ENCODE measurements around the gene CRADD. TPM values are rescaled to one million over a fixed set of nuclear protein-coding genes. Genes with fewer than 3 reads are reported as not detected.

CRADD gene
- total RNA-seq, 2 donors from 2014 or later: 56.1 to 94.8 TPM

DNA sequence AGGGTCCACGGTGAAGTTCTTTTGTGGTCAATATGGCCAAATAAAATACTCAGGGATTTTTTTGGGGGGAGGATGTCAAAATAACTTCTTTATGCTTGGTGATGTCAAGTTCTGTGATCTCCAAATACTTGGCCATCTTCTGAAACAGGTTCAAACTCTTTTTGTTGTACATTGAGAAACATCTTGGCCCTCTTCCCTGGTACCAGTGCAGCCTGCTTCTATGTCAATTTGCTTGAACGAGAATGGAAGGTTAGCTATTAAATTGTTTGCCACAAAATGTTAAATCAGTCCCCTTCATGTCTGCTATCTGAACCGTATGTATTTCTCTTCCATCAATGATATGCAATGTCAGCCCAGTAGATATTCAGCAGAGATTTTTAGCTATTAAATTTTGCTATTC, 6.1 kb upstream of the CRADD start:
- Histone ChIP-seq H3K4me1 (no peaks in the 10 kb centered on the region), H3K27ac (no peak overlapping the region), H3K9me3 (peaks cover 0 to 4% of the 10 kb centered on the region in 2 donors), H3K36me3 (no peaks in the 10 kb centered on the region), H3K4me3 (no peak overlapping the region), H3K27me3 (no peaks in the 10 kb centered on the region)
- no peak for DNase-seq (ENCODE audit: low spot score)
- TF ChIP-seq, protein P1, sequence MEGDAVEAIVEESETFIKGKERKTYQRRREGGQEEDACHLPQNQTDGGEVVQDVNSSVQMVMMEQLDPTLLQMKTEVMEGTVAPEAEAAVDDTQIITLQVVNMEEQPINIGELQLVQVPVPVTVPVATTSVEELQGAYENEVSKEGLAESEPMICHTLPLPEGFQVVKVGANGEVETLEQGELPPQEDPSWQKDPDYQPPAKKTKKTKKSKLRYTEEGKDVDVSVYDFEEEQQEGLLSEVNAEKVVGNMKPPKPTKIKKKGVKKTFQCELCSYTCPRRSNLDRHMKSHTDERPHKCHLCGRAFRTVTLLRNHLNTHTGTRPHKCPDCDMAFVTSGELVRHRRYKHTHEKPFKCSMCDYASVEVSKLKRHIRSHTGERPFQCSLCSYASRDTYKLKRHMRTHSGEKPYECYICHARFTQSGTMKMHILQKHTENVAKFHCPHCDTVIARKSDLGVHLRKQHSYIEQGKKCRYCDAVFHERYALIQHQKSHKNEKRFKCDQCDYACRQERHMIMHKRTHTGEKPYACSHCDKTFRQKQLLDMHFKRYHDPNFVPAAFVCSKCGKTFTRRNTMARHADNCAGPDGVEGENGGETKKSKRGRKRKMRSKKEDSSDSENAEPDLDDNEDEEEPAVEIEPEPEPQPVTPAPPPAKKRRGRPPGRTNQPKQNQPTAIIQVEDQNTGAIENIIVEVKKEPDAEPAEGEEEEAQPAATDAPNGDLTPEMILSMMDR (IDR thresholded peaks at IDR 0.05): no peak

DNA sequence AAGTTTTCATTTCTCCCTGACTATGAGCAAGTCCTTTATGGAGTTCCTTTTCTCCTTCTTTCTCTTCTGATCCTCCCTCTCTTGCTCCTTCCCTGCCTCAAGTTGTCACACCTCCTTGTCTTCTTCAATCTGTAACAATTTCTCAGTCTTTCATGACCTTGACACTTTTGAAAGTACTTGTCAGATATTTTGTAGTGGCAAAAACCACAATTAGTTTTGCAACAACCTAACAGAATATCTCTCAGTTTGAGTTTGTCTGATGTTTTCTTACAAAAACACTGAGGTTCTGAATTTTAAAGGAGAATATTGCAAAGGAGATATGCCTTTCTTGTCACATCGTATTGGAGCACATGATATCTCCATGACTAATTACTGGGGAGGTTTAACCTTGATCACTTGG, 4.1 kb upstream of the CRADD start:
- H3K4me3 ChIP-seq: no peak overlapping the region
- no peak overlapping the region for H3K27ac ChIP-seq
- DNase-seq (ENCODE audit: low spot score): no peak
- peaks cover 0 to 11% of the 10 kb centered on the region in 2 donors for H3K4me1 ChIP-seq
- H3K27me3 ChIP-seq: no peaks in the 10 kb centered on the region
- H3K36me3 ChIP-seq: no peaks in the 10 kb centered on the region
- H3K9me3 ChIP-seq: peaks cover 0 to 4% of the 10 kb centered on the region in 2 donors
- TF ChIP-seq, protein P1 (IDR thresholded peaks at IDR 0.05): no peak

DNA sequence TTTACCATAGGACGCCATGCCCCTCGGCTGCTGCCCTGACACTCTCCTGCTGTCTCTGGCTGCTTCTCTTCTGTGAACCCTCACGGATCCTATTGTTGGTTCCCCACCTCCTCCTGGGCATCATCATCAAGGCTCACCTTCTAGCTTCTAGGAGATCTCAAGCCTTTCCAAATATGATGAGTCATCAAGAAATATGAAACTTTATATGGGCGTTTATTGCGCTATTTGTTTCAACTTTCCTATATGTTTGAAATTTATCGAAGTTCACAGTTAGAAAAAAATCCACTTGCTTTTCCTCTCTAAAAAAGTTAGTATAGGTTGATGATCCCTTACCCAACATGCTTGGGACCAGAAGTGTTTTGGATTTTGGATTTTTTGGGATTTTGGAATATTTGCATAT, 2.8 kb upstream of the CRADD start:
- Histone ChIP-seq H3K9me3 (peaks cover 0 to 3% of the 10 kb centered on the region in 2 donors), H3K36me3 (no peaks in the 10 kb centered on the region), H3K4me1 (peaks cover 0 to 24% of the 10 kb centered on the region in 2 donors), H3K27ac (no peak overlapping the region), H3K27me3 (no peaks in the 10 kb centered on the region), H3K4me3 (no peak overlapping the region)
- no peak for DNase-seq (ENCODE audit: low spot score)
- TF ChIP-seq, protein P1 (IDR thresholded peaks at IDR 0.05): no peak

DNA sequence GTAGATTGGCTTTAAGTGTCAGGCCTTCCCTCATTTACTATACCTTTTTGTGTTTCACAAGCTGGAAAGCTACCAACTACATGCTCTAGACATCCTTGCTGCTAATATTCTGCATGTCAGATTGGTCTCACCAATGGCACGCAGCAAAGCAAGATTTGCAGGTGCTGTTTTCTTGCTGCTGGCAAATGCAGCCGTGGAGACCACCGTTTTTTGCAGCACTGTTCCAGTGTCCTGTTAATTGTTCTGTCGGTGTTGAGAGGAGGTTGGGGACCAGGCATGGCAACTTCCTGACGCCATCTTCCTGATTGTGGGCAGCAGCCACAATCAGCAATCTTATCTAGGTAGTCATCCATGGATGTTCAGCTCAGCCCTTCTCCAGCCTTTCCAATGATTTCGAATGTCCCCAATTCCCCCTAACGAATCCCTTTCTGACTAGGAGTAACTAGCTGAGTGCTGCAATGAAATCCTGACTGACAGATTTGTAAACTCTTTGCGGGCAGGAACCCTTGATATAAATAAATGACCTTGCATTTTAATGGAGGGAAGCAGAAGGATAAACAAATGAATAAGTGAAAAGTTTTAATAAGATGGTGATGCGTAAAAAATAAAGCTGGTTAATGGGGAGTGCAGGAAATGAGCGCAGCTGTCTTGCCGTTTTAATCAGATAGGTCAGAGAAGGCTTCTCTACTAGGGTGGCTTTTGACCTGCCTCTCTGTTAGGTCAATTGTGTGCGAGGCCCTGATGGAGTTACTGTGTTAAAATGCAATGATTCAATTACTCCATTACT, 574 bp upstream of the CRADD start:
- no peak for DNase-seq (ENCODE audit: low spot score)
- Histone ChIP-seq H3K36me3 (no peaks in the 10 kb centered on the region), H3K4me1 (peaks cover 0 to 37% of the 10 kb centered on the region in 2 donors), H3K9me3 (no peaks in the 10 kb centered on the region), H3K4me3 (peak overlapping the region; percentile 59 to 62), H3K27ac (peak overlapping the region; percentile 92 to 97), H3K27me3 (no peaks in the 10 kb centered on the region)
- TF ChIP-seq, protein P1 (IDR thresholded peaks at IDR 0.05): no peak

DNA sequence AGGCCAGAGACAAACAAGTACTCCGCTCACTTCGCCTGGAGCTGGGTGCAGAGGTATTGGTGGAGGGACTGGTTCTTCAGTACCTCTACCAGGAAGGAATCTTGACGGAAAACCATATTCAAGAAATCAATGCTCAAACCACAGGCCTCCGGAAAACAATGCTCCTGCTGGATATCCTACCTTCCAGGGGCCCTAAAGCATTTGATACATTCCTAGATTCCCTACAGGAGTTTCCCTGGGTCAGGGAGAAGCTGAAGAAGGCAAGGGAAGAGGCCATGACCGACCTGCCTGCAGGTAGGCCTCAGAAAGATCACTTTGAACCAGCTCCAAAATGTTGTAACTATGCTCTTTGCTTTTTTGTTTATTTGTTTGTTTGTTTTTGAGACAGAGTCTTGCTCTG, 1.6 kb downstream of the CRADD start:
- H3K4me1 ChIP-seq: peaks cover 0 to 58% of the 10 kb centered on the region in 2 donors

More for the DNA sequence above, 1.6 kb downstream of the CRADD start:
- TF ChIP-seq, protein P1 (IDR thresholded peaks at IDR 0.05): no peak
- H3K9me3 ChIP-seq: no peaks in the 10 kb centered on the region
- no peaks in the 10 kb centered on the region for H3K27me3 ChIP-seq
- H3K27ac ChIP-seq: peak overlapping the region; percentile 92 to 97
- DNase-seq (ENCODE audit: low spot score): no peak
- no peaks in the 10 kb centered on the region for H3K36me3 ChIP-seq
- H3K4me3 ChIP-seq: no peak overlapping the region
